ENCODE measurements around the gene PTGES2.

- no peak for TF ChIP-seq CTCF (conservative IDR thresholded peaks at IDR 0.05; ENCODE audit: low read length)
- no peak for TF ChIP-seq EZH2phosphoT487 (IDR thresholded peaks at IDR 0.05; ENCODE audit: borderline replicate concordance, low read depth, low read length)
Observed at GRCh38 chr9:128102196-128102595, 25.3 kb downstream of the PTGES2 start.
